ENCODE results near the gene PTP4A2.
A peak's percentile ranks its signal among the peaks of the same experiment; 100 is the strongest.

Gene PTP4A2

GRCh38 chr1:31883357-31883942, 54.7 kb downstream of the PTP4A2 start:
- DNase-seq = no peak

DNA sequence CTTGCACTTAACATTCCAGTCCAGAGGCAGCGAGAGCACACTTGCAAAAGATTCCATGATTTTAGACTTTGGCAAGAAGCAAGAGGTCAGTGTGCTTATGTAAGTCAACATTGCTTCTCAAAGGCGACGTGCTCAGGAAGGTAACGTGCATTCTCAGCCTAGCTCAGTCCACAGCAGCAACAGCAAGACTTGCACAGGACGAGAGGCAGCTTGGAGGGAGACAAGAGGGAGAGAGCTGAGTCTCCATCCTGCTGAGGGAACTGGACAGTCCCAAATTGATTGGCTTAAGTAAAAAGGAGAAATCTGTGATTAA, 56.5 kb downstream of the PTP4A2 start:
- DNase-seq = no peak

DNA sequence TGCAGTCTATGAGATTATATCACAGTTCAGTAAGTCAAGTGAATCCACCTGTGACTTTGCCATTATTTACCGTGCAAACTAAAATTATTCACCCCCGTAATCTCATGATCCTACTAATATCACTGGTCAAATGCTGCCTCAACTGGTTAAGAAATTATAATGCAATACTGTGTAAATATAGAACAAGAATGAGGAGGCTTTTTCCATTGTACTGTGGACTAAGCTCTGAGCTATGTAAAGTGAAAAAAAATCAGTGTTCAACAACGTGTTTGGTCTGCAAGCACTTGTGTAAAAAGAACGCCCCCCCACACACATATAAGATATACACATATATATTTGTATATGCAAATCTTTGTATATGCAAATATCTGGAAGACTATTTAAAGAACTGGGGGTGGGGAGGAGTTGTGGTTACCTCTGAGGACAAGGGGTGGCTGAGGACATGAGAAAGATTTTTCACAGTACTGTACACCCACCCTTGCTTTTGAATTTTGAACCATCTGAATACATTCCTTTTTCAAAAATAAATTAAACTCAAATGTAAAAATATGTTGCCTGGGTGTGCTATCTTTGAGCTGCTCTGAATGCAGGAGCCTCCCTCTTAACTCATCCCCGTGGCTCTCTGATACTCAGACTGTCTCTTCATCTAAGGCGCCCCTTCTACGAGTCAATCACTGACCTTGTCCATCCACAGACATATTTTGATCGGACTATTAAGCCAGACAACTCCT, 57.0 kb downstream of the PTP4A2 start:
- DNase-seq = peak; percentile 43

DNA sequence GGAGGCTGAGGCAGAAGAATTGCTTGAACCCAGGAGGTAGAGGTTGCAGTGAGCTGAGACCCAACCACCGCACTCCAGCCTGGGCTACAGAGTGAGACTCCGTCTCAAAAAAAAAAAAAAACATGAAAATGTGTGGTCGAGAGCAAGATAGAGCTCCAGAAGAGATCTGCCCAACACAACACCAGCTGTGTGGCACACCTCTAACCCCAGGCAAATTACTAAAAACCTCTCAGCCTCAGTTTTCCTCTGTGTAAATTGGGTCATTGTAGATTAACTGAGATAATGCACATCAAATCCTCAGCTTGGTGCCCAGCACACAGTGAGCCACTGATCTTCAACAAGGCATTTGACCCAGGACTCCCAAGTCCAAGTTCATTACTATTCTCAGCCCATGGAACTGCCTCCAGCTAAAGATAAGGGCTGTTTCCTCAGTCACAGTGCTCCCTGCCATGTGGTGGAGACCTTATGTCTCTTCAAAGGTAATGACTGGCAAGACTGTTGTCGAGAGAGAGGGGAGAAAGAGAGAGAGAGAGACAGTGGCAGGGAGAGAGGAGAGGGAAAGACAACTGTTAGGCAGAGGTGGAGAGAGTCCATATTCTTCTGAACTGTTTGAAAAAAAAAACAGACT, 58.1 kb downstream of the PTP4A2 start:
- no peak for DNase-seq

- no peak for DNase-seq
Observed at GRCh38 chr1:31878058-31878457, 60.1 kb downstream of the PTP4A2 start.

DNA sequence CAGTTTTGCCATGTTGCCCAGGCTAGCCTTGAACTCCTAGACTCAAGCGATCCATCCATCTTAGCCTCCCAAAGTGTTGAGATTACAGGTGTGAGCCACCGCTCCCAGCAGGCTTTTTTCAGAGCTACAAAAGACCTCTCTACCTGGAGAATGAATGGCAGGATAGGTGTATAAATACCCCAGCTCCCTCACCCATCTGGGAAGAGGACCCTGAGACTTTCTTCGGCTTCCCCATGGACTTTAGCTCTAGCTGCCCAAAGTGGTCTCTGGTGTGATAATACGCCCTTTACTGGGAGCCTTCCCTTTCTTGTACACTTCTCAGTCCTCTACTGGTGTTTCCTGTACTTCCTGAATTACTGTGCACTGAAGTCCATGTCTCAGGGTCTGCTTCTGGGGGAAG, 60.6 kb downstream of the PTP4A2 start:
- no peak for DNase-seq

GRCh38 chr1:31875636-31876236, 62.4 kb downstream of the PTP4A2 start:
- DNase-seq = no peak

GRCh38 chr1:31874942-31875341, 63.2 kb downstream of the PTP4A2 start:
- DNase-seq = no peak

DNA sequence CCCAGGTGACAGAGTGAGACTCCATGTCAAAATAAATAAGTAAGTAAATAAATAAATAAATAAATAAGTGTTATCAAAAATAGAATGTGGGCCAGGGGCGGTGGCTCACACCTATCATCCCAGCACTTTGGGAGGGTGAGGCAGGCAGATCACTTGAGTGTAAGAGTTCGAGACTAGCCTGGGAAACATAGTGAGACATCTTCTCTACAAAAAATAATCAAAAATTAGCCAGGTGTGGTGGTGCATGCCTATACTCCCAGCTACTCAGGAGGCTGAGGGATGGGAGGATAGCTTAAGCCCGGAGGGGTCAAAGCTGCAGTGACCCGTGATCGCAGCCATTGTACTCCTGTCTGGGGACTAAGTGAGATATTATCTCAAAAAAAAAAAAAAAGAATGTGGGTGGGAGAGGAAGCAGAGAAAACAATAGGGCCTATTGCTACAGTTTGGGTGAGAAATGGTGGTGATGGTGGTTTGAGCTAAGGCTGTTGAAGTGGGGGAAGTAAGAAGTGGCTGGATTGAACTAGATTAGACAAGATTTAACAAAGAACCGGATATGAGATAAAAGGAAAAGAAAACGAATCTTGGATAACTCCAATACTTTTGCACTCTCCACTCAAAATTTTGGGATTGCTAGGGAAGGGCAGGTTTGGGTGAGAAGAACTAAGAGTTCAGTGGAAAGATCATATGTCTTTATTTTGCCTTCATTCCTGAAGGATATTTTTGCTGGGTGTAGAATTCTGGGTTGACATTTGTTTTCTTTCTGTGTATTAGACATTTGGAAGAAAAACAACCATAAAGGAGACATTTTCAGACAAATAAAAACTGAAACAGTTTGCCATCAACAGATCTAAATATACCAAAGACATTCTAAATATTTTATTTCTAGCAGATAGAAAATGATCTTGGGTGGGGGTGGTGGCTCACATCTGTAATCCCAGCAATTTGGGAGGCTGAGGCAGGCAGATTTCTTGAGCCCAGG, 65.2 kb downstream of the PTP4A2 start:
- no peak for DNase-seq

DNA sequence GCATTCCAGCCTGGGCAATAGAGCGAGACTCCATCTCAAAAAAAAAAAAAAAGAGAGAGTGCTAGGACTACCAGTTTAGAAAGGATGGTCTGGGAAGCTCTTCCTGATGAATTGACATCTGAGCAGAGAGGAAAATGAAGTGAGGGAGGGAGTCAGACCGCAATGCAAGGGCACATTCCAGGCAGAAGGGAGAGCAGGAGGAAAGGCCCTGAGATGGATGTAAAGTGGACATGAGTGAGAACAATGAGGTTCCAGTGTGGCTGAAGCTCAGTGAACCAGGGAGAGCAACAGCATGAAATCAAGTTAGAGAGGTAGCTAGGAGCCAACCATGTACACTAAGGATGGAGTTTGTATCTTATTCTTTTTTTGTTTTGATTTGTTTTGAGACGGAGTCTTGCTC, 66.5 kb downstream of the PTP4A2 start:
- no peak for DNase-seq

GRCh38 chr1:31870086-31870736, 68.0 kb downstream of the PTP4A2 start:
- DNase-seq = no peak

GRCh38 chr1:31869449-31869848, 68.7 kb downstream of the PTP4A2 start:
- DNase-seq = no peak

DNA sequence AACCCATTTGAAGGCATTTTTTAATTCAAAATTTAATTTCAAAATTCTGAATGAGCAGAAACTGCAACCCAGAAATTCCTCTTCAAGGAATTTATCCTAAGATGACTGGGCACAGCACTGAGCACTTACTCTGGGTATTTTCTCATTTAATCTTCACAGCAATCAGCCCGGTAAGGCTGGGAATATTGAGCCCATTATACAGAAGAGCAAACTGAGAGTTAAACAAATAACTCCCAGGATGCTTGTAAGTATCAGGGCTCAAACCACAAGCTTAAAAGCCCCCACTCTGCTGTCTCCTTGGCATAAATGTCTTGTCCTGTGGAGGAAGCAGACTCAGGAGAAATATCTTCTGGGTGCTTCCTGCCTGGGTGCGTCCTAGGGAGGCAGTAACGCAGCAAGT, 69.3 kb downstream of the PTP4A2 start:
- DNase-seq = no peak

DNA sequence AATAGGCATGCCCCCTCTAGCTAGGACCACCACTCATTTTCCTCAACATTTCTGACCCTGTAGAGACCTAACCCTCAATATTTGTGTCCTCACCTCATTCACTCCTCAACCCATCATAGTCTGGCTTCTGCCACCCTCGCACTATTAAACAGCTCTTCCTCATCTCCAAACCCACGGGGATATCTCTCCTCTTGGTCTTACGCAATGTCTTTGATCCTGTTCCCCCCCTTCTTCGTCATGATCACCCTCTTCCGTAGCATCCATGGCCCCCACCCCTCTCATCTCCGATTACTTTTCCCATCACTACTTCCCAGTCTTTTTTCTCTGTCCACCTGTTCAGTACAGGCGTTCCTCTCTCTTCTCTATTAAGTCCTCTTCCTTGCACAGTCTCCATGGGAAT, 70.6 kb downstream of the PTP4A2 start:
- DNase-seq = no peak

DNA sequence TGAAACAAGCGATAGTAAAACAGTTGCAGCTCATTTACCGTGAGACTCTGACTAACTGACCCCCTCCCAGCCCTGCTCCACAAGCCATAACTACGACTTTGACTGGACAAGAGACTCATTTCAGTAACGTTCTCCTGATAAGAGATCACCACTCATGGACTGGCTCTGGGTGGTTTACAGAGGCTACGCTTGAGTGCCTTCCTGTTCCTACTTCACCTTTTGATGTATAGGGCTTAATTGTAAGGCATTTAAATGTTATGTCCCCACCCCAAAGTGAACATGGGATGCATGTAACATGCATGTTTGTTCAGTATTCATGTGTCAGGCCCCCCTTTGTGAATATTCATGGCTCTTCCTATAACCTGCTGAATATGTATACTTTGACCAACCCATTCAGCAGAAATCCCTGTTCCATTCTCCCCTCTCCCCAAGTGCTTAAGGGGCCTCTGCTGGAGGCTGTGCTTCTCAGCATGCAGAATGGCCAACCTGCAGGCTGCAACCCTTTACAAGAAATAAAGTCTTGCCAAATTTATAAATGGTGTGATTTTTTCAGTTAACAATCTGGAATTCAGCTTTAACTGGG, 71.6 kb downstream of the PTP4A2 start:
- DNase-seq = no peak

DNA sequence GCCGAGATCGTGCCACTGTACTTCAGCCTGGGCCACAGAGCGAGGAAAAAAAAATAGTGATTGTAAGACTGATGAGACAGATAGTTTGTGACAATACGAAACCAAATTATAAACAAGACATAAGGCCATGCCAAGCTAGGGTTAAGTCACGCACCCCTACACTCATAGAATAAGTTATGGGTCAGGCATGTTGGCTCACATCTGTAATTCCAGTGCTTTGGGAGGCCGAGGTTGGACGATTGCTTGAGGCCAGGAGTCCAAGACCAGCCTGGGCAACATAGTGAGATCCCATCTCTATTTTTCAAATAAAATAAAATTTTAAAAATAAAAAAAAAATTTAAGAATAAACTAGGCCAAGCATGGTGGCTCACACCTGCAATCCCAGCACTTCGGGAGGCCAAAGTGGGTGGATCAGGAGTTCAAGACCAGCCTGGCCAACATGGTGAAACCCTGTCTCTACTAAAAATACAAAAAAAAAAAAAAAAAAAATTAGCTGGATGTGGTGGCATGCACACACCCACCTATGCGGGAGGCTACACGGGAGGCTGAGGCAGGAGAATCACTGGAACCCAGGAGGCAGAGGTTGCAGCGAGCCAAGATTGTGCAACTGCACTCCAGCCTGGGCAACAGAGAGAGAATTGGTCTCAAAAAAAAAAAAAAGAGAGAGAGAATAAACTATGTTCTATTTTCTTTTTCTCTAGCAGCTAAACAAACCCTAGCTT, 72.3 kb downstream of the PTP4A2 start:
- DNase-seq = no peak

- no peak for DNase-seq
Observed at GRCh38 chr1:31862071-31862470, 76.1 kb downstream of the PTP4A2 start.

GRCh38 chr1:31861346-31861745, 76.8 kb downstream of the PTP4A2 start:
- peak; percentile 73 for DNase-seq

DNA sequence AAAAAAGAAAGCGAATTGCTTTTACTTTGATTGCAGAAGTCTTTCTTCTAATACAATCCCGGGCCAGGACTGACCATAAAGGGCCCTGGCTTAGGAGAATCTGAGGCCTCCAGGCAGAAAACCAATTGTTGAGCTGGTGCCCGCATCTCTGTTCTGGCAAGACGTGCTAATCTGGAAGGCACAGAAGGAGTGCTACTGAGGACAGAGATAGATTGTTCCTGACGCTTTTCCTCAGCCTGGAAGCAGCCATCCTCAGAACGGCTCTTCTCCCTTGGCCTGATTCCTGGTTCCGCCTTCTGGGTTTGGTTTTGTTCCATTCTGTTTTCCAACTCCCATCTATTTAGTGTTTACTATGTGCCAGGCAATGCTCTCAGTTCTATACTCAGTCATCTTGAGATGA, 77.6 kb downstream of the PTP4A2 start:
- no peak for DNase-seq

GRCh38 chr1:31859719-31860118, 78.4 kb downstream of the PTP4A2 start:
- no peak for DNase-seq

GRCh38 chr1:31859044-31859443, 79.1 kb downstream of the PTP4A2 start:
- no peak for DNase-seq

All from RPMI8226 (cell line).